ENCODE measurements around the gene HOMER2. TPM values are rescaled to one million over a fixed set of nuclear protein-coding genes. Genes with fewer than 3 reads are reported as not detected.

Gene HOMER2
- total and polyA plus RNA-seq, 2 experiments from 2014 or later = 10.8 to 23.9 TPM

- DNase-seq (ENCODE audit: low spot score) (no peak), ATAC-seq (no peak)
- no peaks in the 10 kb centered on the region for H3K27me3 ChIP-seq (ENCODE audit: insufficient read depth)
- Mint-ChIP-seq H3K27ac (no peak overlapping the region), H3K9me3 (no peaks in the 10 kb centered on the region), H3K36me3 (ENCODE audit: low read depth) (no peaks in the 10 kb centered on the region), H3K27me3 (ENCODE audit: insufficient read depth, low read depth, poor library complexity) (peaks cover 8% of the 10 kb centered on the region), H3K4me3 (no peak overlapping the region), H3K4me1 (peaks cover 18% of the 10 kb centered on the region)
- TF ChIP-seq, protein P1, sequence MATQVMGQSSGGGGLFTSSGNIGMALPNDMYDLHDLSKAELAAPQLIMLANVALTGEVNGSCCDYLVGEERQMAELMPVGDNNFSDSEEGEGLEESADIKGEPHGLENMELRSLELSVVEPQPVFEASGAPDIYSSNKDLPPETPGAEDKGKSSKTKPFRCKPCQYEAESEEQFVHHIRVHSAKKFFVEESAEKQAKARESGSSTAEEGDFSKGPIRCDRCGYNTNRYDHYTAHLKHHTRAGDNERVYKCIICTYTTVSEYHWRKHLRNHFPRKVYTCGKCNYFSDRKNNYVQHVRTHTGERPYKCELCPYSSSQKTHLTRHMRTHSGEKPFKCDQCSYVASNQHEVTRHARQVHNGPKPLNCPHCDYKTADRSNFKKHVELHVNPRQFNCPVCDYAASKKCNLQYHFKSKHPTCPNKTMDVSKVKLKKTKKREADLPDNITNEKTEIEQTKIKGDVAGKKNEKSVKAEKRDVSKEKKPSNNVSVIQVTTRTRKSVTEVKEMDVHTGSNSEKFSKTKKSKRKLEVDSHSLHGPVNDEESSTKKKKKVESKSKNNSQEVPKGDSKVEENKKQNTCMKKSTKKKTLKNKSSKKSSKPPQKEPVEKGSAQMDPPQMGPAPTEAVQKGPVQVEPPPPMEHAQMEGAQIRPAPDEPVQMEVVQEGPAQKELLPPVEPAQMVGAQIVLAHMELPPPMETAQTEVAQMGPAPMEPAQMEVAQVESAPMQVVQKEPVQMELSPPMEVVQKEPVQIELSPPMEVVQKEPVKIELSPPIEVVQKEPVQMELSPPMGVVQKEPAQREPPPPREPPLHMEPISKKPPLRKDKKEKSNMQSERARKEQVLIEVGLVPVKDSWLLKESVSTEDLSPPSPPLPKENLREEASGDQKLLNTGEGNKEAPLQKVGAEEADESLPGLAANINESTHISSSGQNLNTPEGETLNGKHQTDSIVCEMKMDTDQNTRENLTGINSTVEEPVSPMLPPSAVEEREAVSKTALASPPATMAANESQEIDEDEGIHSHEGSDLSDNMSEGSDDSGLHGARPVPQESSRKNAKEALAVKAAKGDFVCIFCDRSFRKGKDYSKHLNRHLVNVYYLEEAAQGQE (IDR thresholded peaks at IDR 0.05; ENCODE audit: unreplicated experiment) = no peak
- no peak for TF ChIP-seq POLR2AphosphoS5 (IDR thresholded peaks at IDR 0.05; ENCODE audit: low read depth)
- no peak for TF ChIP-seq EZH2 (IDR thresholded peaks at IDR 0.05; ENCODE audit: low read depth, unreplicated experiment)
- TF ChIP-seq EZH2phosphoT487 (IDR thresholded peaks at IDR 0.05; ENCODE audit: unreplicated experiment) = no peak
- no peaks in the 10 kb centered on the region for H3K36me3 ChIP-seq (ENCODE audit: insufficient read depth)
- no peaks in the 10 kb centered on the region for H4K20me1 ChIP-seq (replicated peaks; ENCODE audit: insufficient read depth)
- H3K4me1 ChIP-seq (ENCODE audit: insufficient read depth) = peaks cover 11% of the 10 kb centered on the region
- H3K27ac ChIP-seq (ENCODE audit: low read depth) = no peak overlapping the region
- H2AFZ ChIP-seq = no peak overlapping the region
- H3K4me2 ChIP-seq = no peak overlapping the region
- H3K4me3 ChIP-seq = no peak overlapping the region
- H3K9me2 ChIP-seq (ENCODE audit: insufficient read depth) = no peaks in the 10 kb centered on the region
- no peaks in the 10 kb centered on the region for H3F3A ChIP-seq (replicated peaks; ENCODE audit: low read depth)
- no peaks in the 10 kb centered on the region for H3K79me2 ChIP-seq (replicated peaks; ENCODE audit: insufficient read depth)
Observed at GRCh38 chr15:82964890-82965289, 12.4 kb upstream of the HOMER2 start.

DNA sequence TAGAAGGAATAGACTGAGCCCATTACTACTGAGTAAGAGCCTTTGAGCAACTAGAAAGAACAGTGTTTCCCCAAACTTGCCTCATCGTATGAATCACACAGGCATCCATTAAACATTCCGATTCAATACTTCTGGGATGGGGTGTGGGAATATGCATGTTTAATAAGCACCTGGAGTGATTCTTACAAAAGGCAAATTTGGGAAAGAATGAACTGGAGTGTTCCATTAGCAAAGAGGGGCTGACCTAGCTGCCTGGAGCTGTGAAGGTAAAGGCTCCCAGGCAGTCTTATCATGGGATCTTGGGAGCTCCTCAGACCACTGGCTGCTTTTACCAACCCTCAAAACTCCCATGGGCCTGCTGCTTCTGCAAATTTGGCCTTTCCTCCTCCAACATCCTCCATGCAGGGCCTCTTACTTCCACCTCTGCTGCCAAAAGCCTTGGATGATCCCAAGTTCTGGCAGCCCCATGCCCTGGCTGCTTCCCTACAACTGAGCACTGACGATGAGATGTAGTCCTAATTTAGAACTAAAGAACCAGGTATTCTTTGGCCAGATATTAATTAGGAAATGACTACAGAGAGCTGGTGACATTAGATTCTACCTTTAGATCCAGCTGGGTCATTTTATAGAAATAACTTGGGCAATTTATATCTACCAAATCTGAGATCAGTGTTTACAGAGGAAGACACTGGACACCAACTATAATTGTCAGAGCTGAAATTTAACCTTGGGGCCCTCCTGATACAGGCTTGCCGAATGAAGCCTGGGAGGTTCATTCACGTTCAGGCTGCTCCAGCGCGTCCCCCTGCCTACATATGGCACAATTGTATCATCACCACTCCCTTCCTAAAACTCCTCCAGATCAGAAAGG is 11.2 kb upstream of the HOMER2 start:
- ATAC-seq (peak; percentile 80), DNase-seq (ENCODE audit: low spot score) (peak; percentile 19)
- peaks cover 11% of the 10 kb centered on the region for H3K4me1 ChIP-seq (ENCODE audit: insufficient read depth)
- Mint-ChIP-seq H3K36me3 (ENCODE audit: low read depth) (no peaks in the 10 kb centered on the region), H3K4me1 (peaks cover 18% of the 10 kb centered on the region), H3K9me3 (no peaks in the 10 kb centered on the region), H3K27me3 (ENCODE audit: insufficient read depth, low read depth, poor library complexity) (peaks cover 8% of the 10 kb centered on the region), H3K27ac (peak overlapping the region; percentile 93), H3K4me3 (peak overlapping the region; percentile 14; the same call in 1 of the 3 replicates)
- peak overlapping the region; percentile 27 for H3K27ac ChIP-seq (ENCODE audit: low read depth)
- no peak overlapping the region for H3K4me3 ChIP-seq
- H3K36me3 ChIP-seq (ENCODE audit: insufficient read depth) = no peaks in the 10 kb centered on the region
- H3K27me3 ChIP-seq (ENCODE audit: insufficient read depth) = no peaks in the 10 kb centered on the region
- H3K9me2 ChIP-seq (ENCODE audit: insufficient read depth) = no peaks in the 10 kb centered on the region
- H3F3A ChIP-seq (replicated peaks; ENCODE audit: low read depth) = no peaks in the 10 kb centered on the region
- TF ChIP-seq STAT1 (IDR thresholded peaks at IDR 0.05; ENCODE audit: unreplicated experiment) (no peak), ZNF462 (CRISPR knock-in tag; IDR thresholded peaks at IDR 0.05) (peak; percentile 52; the same call in 1 of the 2 replicates)
- H2AFZ ChIP-seq = peak overlapping the region; percentile 50; the same call in 1 of the 2 replicates
- H4K20me1 ChIP-seq (replicated peaks; ENCODE audit: insufficient read depth) = no peaks in the 10 kb centered on the region
- peak overlapping the region; percentile 62 for H3K4me2 ChIP-seq
- H3K79me2 ChIP-seq (replicated peaks; ENCODE audit: insufficient read depth) = no peaks in the 10 kb centered on the region

Data from GM23338 (cell line).